ENCODE measurements around the gene TEX26.

The TEX26 gene

DNA sequence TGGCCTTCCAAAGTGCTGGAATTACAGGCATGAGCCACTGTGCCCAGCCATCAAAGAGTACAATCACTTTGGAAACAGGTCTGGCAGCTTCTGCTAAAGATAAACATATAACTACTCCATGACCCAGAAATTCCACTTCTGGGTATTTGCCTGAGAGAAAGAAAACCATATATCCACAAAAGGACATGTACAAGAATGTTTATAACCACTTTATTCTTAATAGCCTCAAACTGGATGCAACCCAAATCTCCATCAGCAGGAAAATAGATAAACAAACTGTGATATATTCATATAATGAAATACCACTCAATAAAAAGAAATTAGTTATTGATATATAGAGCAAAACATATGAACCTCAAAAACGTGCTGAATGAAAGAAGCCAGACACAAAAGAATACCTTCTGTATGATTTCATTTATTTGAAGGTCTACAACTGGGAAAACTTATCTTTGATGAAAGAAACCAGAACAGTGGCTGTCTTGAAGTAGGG is 40.5 kb downstream of the TEX26 start:
- Histone ChIP-seq H3K4me3 (IDR thresholded peaks at IDR 0.05; ENCODE audit: insufficient read depth, low read depth, low read length) (no peak overlapping the region), H3K27me3 (ENCODE audit: insufficient read depth, low read depth) (no peaks in the 10 kb centered on the region), H3K27ac (no peak overlapping the region), H3K79me2 (ENCODE audit: insufficient read depth, low read depth) (no peaks in the 10 kb centered on the region), H3K9ac (no peak overlapping the region), H2AFZ (ENCODE audit: low read depth) (no peak overlapping the region), H3K4me1 (ENCODE audit: low read depth, poor library complexity, severe bottlenecking) (no peaks in the 10 kb centered on the region), H3K4me2 (no peak overlapping the region), H4K20me1 (ENCODE audit: insufficient read depth) (no peaks in the 10 kb centered on the region), H3K36me3 (ENCODE audit: insufficient read depth) (no peaks in the 10 kb centered on the region)
- TF ChIP-seq CTCF (conservative IDR thresholded peaks at IDR 0.05; ENCODE audit: low read depth, low read length), result no peak

DNA sequence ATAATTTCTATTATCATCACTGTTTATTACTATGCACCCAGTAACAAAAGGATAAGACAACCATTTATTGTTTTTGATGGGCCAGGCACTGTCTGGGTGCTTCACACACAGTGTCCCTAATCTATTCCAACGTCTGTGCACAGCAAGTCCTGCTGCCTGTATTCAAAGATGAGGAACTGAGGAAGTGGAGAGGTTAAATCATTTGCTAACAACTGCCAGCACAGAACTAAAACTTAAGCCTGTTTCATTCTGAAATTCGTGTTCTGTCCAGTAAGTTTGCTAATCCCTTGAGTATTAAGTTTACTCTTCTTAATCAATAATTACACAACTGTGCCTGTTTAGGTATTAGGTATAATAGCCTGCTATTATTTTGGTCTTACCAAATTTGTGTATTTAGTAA is 41.9 kb downstream of the TEX26 start:
- H3K4me2 ChIP-seq, result no peak overlapping the region
- H4K20me1 ChIP-seq (ENCODE audit: insufficient read depth), result no peaks in the 10 kb centered on the region
- no peak overlapping the region for H3K4me3 ChIP-seq (IDR thresholded peaks at IDR 0.05; ENCODE audit: insufficient read depth, low read depth, low read length)
- H3K4me1 ChIP-seq (ENCODE audit: low read depth, poor library complexity, severe bottlenecking), result no peaks in the 10 kb centered on the region
- TF ChIP-seq CTCF (conservative IDR thresholded peaks at IDR 0.05; ENCODE audit: low read depth, low read length), result no peak
- H3K9ac ChIP-seq, result no peak overlapping the region
- no peak overlapping the region for H3K27ac ChIP-seq
- H3K27me3 ChIP-seq (ENCODE audit: insufficient read depth, low read depth), result no peaks in the 10 kb centered on the region
- H3K36me3 ChIP-seq (ENCODE audit: insufficient read depth), result no peaks in the 10 kb centered on the region
- no peaks in the 10 kb centered on the region for H3K79me2 ChIP-seq (ENCODE audit: insufficient read depth, low read depth)
- no peak overlapping the region for H2AFZ ChIP-seq (ENCODE audit: low read depth)

- H3K79me2 ChIP-seq (ENCODE audit: insufficient read depth, low read depth), result no peaks in the 10 kb centered on the region
Observed at GRCh38 chr13:30976025-30976424, 43.6 kb downstream of the TEX26 start.

GRCh38 chr13:30978981-30979956 is 46.8 kb downstream of the TEX26 start:
- Histone ChIP-seq H4K20me1 (ENCODE audit: insufficient read depth) (no peaks in the 10 kb centered on the region), H3K27me3 (ENCODE audit: insufficient read depth, low read depth) (no peaks in the 10 kb centered on the region), H3K4me1 (ENCODE audit: low read depth, poor library complexity, severe bottlenecking) (no peaks in the 10 kb centered on the region), H2AFZ (ENCODE audit: low read depth) (no peak overlapping the region), H3K4me3 (IDR thresholded peaks at IDR 0.05; ENCODE audit: insufficient read depth, low read depth, low read length) (no peak overlapping the region), H3K36me3 (ENCODE audit: insufficient read depth) (no peaks in the 10 kb centered on the region), H3K4me2 (no peak overlapping the region), H3K79me2 (ENCODE audit: insufficient read depth, low read depth) (no peaks in the 10 kb centered on the region), H3K9ac (no peak overlapping the region), H3K27ac (no peak overlapping the region)
- peak; percentile 58 for TF ChIP-seq CTCF (conservative IDR thresholded peaks at IDR 0.05; ENCODE audit: low read depth, low read length)

More at GRCh38 chr13:30976025-30976424, 43.6 kb downstream of the TEX26 start:
- H3K9ac ChIP-seq, result no peak overlapping the region
- H4K20me1 ChIP-seq (ENCODE audit: insufficient read depth), result no peaks in the 10 kb centered on the region
- no peak overlapping the region for H3K4me3 ChIP-seq (IDR thresholded peaks at IDR 0.05; ENCODE audit: insufficient read depth, low read depth, low read length)
- no peak overlapping the region for H3K27ac ChIP-seq
- TF ChIP-seq CTCF (conservative IDR thresholded peaks at IDR 0.05; ENCODE audit: low read depth, low read length), result no peak
- H3K36me3 ChIP-seq (ENCODE audit: insufficient read depth), result no peaks in the 10 kb centered on the region
- H3K4me1 ChIP-seq (ENCODE audit: low read depth, poor library complexity, severe bottlenecking), result no peaks in the 10 kb centered on the region
- H3K4me2 ChIP-seq, result no peak overlapping the region
- H3K27me3 ChIP-seq (ENCODE audit: insufficient read depth, low read depth), result no peaks in the 10 kb centered on the region
- no peak overlapping the region for H2AFZ ChIP-seq (ENCODE audit: low read depth)

Data from KMS-11 (cell line).